Neural cell (in vitro differentiated cells): ENCODE results near the gene ME2. TPM values are rescaled to one million over a fixed set of nuclear protein-coding genes. Genes with fewer than 3 reads are reported as not detected.

Experiments
- H2AFZ ChIP-seq: fragments of 200-600, 300-800 bp; sonication (generic), shearing (Covaris generic); 2 replicates; pipeline ENCODE4 v1.6.0; 2014; ENCODE audit warnings: low read depth, mild to moderate bottlenecking, antibody characterized with exemption, low read length, moderate library complexity
- H3F3A ChIP-seq: fragments of 200-600 bp; shearing (Covaris generic); 2 replicates; pipeline ENCODE4 v1.6.1; 2016; ENCODE audit warnings: mild to moderate bottlenecking, moderate library complexity, mixed read lengths, antibody characterized with exemption, low read length; ENCODE audit not compliant: insufficient read depth, poor library complexity, severe bottlenecking
- H3K27ac ChIP-seq: fragments of 200-600, 300-800 bp; sonication (generic), shearing (Covaris generic); 2 replicates; pipeline ENCODE4 v1.5.1; 2014; ENCODE audit warnings: mild to moderate bottlenecking, low read length, moderate library complexity
- H3K27me3 ChIP-seq: fragments of 300-800, 200-600 bp; sonication (generic), shearing (Covaris generic); 2 replicates; pipeline ENCODE4 v1.6.0; 2014; ENCODE audit warnings: mild to moderate bottlenecking, low read depth, low read length, moderate library complexity; ENCODE audit not compliant: insufficient read depth
- H3K36me3 ChIP-seq: fragments of 300-800, 200-600 bp; sonication (generic), shearing (Covaris generic); 2 replicates; pipeline ENCODE4 v1.5.1; 2014; ENCODE audit warnings: mild to moderate bottlenecking, antibody characterized with exemption, low read length, moderate library complexity; ENCODE audit not compliant: insufficient read depth
- H3K4me2 ChIP-seq: fragments of 300-800, 200-600 bp; sonication (generic), shearing (Covaris generic); 2 replicates; pipeline ENCODE4 v1.6.0; 2014; ENCODE audit warnings: mild to moderate bottlenecking, low read length
- H3K4me3 ChIP-seq: fragments of 300-800, 200-600 bp; sonication (generic), shearing (Covaris generic); 2 replicates; pipeline ENCODE4 v1.5.1; 2014; ENCODE audit warnings: mild to moderate bottlenecking, low read length, moderate library complexity
- H3K79me2 ChIP-seq: fragments of 200-600 bp; shearing (Covaris generic); replicated peaks from 2 replicates; pipeline ENCODE4 v1.6.0; 2014; ENCODE audit warnings: mild to moderate bottlenecking, low read length, moderate library complexity; ENCODE audit not compliant: insufficient read depth
- H3K9ac ChIP-seq: fragments of 300-800, 200-600 bp; sonication (generic), shearing (Covaris generic); 2 replicates; pipeline ENCODE4 v1.6.1; 2016; ENCODE audit warnings: mild to moderate bottlenecking, low read length, mixed read lengths
- H3K9me2 ChIP-seq: fragments of 200-600 bp; shearing (Covaris generic); 2 replicates; pipeline ENCODE4 v1.6.1; 2016; ENCODE audit warnings: mild to moderate bottlenecking, low read length, mixed read lengths; ENCODE audit not compliant: insufficient read depth
- H3K9me3 ChIP-seq: fragments of 200-600, 300-800 bp; sonication (generic), shearing (Covaris generic); 2 replicates; pipeline ENCODE4 v1.6.1; 2016; ENCODE audit warnings: mild to moderate bottlenecking, mixed run types, low read length, moderate library complexity, mixed read lengths
- H4K20me1 ChIP-seq: fragments of 200-600 bp; shearing (Covaris generic); 2 replicates; pipeline ENCODE4 v1.6.1; 2016; ENCODE audit warnings: mild to moderate bottlenecking, mixed run types; ENCODE audit not compliant: insufficient read depth
- EP300 ChIP-seq: fragments of 450-650 bp; conservative IDR thresholded peaks from 2 replicates; pipeline ENCODE4 v1.6.1; 2014; ENCODE audit warnings: antibody characterized with exemption, mild to moderate bottlenecking, moderate library complexity; ENCODE audit not compliant: poor library complexity, severe bottlenecking
- EZH2 ChIP-seq: fragments of 200-600, 300-800 bp; shearing (Covaris generic), sonication (generic); IDR thresholded peaks from 2 replicates; pipeline ENCODE4 v1.6.1; 2014; ENCODE audit warnings: antibody characterized with exemption, low read length, borderline replicate concordance, mild to moderate bottlenecking; ENCODE audit not compliant: insufficient read depth, poor library complexity, severe bottlenecking
- MXI1 ChIP-seq: fragments of 450-650 bp; conservative IDR thresholded peaks from 2 replicates; pipeline ENCODE4 v1.6.1; 2014; ENCODE audit warnings: antibody characterized with exemption, mild to moderate bottlenecking; ENCODE audit not compliant: poor library complexity, severe bottlenecking
- POLR2AphosphoS5 ChIP-seq: IDR thresholded peaks from 2 replicates; pipeline ENCODE4 v1.6.1; 2012
- RAD21 ChIP-seq: fragments of 450-650 bp; conservative IDR thresholded peaks from 2 replicates; pipeline ENCODE4 v1.6.1; 2014; ENCODE audit warnings: antibody characterized with exemption, mild to moderate bottlenecking, moderate library complexity
- SMC3 ChIP-seq: fragments of 450-650 bp; conservative IDR thresholded peaks from 2 replicates; pipeline ENCODE4 v1.6.1; 2014; ENCODE audit warnings: antibody characterized with exemption, mild to moderate bottlenecking, moderate library complexity; ENCODE audit not compliant: poor library complexity
- TAF1 ChIP-seq: IDR thresholded peaks from 2 replicates; pipeline ENCODE4 v1.6.1; 2012; ENCODE audit warnings: low read depth
- polyA plus RNA-seq: library from polyadenylated mRNA; depleted of rRNA; stranded (reverse); fragments of >200 nt; gene quantifications from 2 replicates; pipeline ENCODE4 v1.2.3, GENCODE V29; 2014
- TF ChIP-seq, protein P1 (sequence below): fragments of 450-650 bp; IDR thresholded peaks from 2 replicates; pipeline ENCODE4 v1.5.1; 2014; ENCODE audit warnings: antibody characterized with exemption, mild to moderate bottlenecking, moderate library complexity; ENCODE audit not compliant: poor library complexity, severe bottlenecking
- TF ChIP-seq, protein P2 (sequence below): IDR thresholded peaks from 2 replicates; pipeline ENCODE4 v1.6.1; 2012; ENCODE audit warnings: borderline replicate concordance

ME2 gene
- polyA plus RNA-seq, 1 donor from 2014 or later: 76.2 TPM

DNA sequence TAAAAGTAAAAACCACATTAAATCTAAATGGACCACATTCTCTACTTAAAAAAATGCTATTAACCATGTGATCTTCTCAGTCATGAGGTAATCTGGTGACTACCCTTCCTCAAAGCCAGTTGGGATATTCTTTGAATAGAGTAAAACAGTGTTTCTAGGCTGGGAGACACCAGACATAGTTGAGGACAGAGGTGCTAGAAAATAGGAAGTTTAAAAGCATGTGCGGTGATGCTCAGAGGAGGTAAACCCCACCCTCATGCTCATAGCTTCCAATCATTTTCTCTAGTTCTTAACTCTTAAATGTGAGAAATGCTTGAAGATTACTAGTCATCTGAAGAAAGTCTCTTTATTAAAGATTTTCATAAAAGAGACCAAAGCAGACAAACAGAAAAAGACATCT is 58.3 kb downstream of the ME2 start:
- Histone ChIP-seq H3K4me3 (no peak overlapping the region), H4K20me1 (no peaks in the 10 kb centered on the region), H3K79me2 (no peaks in the 10 kb centered on the region), H3K9me2 (no peaks in the 10 kb centered on the region), H3K4me2 (no peak overlapping the region), H3F3A (no peaks in the 10 kb centered on the region), H2AFZ (no peak overlapping the region), H3K9me3 (no peaks in the 10 kb centered on the region), H3K9ac (no peak overlapping the region), H3K27me3 (no peaks in the 10 kb centered on the region), H3K36me3 (peaks cover 2% of the 10 kb centered on the region), H3K27ac (no peak overlapping the region)
- TF ChIP-seq SMC3: no peak
- TF ChIP-seq MXI1: no peak
- TF ChIP-seq, protein P1, sequence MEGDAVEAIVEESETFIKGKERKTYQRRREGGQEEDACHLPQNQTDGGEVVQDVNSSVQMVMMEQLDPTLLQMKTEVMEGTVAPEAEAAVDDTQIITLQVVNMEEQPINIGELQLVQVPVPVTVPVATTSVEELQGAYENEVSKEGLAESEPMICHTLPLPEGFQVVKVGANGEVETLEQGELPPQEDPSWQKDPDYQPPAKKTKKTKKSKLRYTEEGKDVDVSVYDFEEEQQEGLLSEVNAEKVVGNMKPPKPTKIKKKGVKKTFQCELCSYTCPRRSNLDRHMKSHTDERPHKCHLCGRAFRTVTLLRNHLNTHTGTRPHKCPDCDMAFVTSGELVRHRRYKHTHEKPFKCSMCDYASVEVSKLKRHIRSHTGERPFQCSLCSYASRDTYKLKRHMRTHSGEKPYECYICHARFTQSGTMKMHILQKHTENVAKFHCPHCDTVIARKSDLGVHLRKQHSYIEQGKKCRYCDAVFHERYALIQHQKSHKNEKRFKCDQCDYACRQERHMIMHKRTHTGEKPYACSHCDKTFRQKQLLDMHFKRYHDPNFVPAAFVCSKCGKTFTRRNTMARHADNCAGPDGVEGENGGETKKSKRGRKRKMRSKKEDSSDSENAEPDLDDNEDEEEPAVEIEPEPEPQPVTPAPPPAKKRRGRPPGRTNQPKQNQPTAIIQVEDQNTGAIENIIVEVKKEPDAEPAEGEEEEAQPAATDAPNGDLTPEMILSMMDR: no peak
- no peak for TF ChIP-seq RAD21
- TF ChIP-seq EP300: no peak
- TF ChIP-seq TAF1: no peak
- TF ChIP-seq EZH2: no peak
- TF ChIP-seq, protein P2, sequence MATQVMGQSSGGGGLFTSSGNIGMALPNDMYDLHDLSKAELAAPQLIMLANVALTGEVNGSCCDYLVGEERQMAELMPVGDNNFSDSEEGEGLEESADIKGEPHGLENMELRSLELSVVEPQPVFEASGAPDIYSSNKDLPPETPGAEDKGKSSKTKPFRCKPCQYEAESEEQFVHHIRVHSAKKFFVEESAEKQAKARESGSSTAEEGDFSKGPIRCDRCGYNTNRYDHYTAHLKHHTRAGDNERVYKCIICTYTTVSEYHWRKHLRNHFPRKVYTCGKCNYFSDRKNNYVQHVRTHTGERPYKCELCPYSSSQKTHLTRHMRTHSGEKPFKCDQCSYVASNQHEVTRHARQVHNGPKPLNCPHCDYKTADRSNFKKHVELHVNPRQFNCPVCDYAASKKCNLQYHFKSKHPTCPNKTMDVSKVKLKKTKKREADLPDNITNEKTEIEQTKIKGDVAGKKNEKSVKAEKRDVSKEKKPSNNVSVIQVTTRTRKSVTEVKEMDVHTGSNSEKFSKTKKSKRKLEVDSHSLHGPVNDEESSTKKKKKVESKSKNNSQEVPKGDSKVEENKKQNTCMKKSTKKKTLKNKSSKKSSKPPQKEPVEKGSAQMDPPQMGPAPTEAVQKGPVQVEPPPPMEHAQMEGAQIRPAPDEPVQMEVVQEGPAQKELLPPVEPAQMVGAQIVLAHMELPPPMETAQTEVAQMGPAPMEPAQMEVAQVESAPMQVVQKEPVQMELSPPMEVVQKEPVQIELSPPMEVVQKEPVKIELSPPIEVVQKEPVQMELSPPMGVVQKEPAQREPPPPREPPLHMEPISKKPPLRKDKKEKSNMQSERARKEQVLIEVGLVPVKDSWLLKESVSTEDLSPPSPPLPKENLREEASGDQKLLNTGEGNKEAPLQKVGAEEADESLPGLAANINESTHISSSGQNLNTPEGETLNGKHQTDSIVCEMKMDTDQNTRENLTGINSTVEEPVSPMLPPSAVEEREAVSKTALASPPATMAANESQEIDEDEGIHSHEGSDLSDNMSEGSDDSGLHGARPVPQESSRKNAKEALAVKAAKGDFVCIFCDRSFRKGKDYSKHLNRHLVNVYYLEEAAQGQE: no peak
- TF ChIP-seq POLR2AphosphoS5: no peak

DNA sequence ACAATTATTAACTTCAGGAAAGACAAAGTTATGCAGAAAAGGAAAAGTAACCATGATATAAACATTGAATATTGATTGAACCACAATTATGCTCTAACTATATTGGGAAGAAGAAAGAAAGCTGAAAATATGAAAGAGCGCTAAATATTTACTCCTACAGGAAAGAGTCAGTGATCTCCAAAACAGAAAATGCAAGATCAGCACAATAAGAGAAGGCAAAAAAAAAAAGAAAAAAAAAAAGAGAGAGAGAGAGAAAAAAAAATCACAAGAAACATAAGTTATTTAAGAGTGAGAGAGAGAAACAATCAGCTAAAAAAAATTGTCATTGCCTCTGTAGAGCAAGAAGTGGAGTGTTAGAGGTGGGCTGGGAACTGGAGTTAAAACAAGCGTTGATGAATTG is 60.0 kb downstream of the ME2 start:
- H3K27ac ChIP-seq: no peak overlapping the region
- no peak overlapping the region for H2AFZ ChIP-seq
- no peaks in the 10 kb centered on the region for H4K20me1 ChIP-seq
- no peaks in the 10 kb centered on the region for H3F3A ChIP-seq
- no peak overlapping the region for H3K9ac ChIP-seq
- H3K36me3 ChIP-seq: peaks cover 2% of the 10 kb centered on the region
- TF ChIP-seq EP300: no peak
- TF ChIP-seq MXI1: no peak
- TF ChIP-seq POLR2AphosphoS5: no peak
- TF ChIP-seq, protein P1: no peak
- TF ChIP-seq SMC3: no peak
- TF ChIP-seq TAF1: no peak
- no peak for TF ChIP-seq EZH2
- no peak for TF ChIP-seq RAD21
- TF ChIP-seq, protein P2: no peak
- H3K4me2 ChIP-seq: no peak overlapping the region
- H3K27me3 ChIP-seq: no peaks in the 10 kb centered on the region
- H3K9me3 ChIP-seq: no peaks in the 10 kb centered on the region
- no peaks in the 10 kb centered on the region for H3K9me2 ChIP-seq
- no peak overlapping the region for H3K4me3 ChIP-seq
- H3K79me2 ChIP-seq: no peaks in the 10 kb centered on the region
